ENCODE data around the gene FARS2. TPM values are rescaled to one million over a fixed set of nuclear protein-coding genes. Genes with fewer than 3 reads are reported as not detected.
"Not testable (repeated sequence)": the region's sequence is repeated elsewhere in the genome, so short reads cannot be mapped to it uniquely, and the experiment has no call there.

The FARS2 gene
- polyA plus RNA-seq, 1 of the 3 experiments (the other 2 are of a cell fraction), result 12.5 TPM

DNA sequence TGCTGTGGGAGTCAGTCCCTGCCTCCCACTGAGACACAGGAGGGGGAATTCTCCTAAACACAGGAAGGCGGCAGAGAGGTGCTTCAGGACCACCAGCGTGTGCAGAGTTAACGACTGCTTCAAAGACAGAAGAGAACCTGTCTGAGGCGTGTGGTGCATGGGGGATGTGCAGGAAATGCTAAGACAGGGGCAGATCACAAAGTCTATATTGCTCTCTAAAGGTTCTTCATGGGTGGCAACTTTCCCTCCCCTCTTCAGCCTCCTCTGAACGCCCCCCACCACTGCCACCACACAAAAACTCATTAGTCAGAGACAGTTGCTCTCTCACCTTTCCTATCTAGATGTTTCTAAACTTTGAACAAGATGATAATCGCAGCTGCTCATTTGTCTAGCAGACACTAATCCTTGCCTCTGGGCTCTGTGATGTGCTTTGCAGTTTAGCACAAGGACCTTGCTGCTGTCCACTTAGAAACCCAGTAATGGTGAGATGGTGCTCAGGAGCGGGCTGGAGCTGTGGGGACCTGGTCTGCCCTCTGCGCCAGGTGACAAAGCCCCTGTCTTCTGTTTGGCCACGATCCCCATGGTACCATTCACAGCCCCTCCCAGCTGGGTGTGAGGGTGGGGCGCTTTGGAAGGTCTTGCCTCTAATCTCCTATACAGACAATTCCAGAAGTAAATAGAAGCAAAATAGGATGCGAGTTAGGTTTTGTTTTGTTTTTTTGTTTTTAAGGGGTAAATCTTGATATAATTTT is 525.8 kb downstream of the FARS2 start:
- no peak overlapping the region for H3K4me2 ChIP-seq
- H3F3A ChIP-seq (replicated peaks; ENCODE audit: insufficient read depth), result no peaks in the 10 kb centered on the region
- H3K79me2 ChIP-seq (ENCODE audit: insufficient read depth), result no peaks in the 10 kb centered on the region
- no peak for DNase-seq
- no peaks in the 10 kb centered on the region for H3K36me3 ChIP-seq (replicated peaks in 1 of 2; ENCODE audit: control insufficient read depth in 1 of 2, insufficient read depth in 2 of 2, low read length in 1 of 2)
- H3K9ac ChIP-seq, result no peak overlapping the region
- WGBS (ENCODE audit: low lambda C conversion rate), result 53% methylated on average over 11 of the region's 11 CpGs
- POLR2A ChIA-PET, result no interaction called here
- no peaks in the 10 kb centered on the region for H3K9me2 ChIP-seq
- peaks cover 0 to 22% of the 10 kb centered on the region in 2 experiments; a peak in 1 of 4 replicates for H3K4me1 ChIP-seq (ENCODE audit: control insufficient read depth in 1 of 2, insufficient read depth in 2 of 2, low read depth in 1 of 2, low read length in 1 of 2)
- no peak overlapping the region for H3K4me3 ChIP-seq (ENCODE audit: low read depth in 2 of 2, low read length in 1 of 2)
- H3K27me3 ChIP-seq (ENCODE audit: insufficient read depth), result no peaks in the 10 kb centered on the region
- H3K27ac ChIP-seq (ENCODE audit: low read depth in 2 of 2, low read length in 1 of 2), result no peak overlapping the region
- no peak overlapping the region for H2AFZ ChIP-seq (ENCODE audit: low read depth)
- CTCF ChIA-PET, result no interaction called here
- H3K9me3 ChIP-seq, result no peaks in the 10 kb centered on the region
- H4K20me1 ChIP-seq (ENCODE audit: insufficient read depth), result no peaks in the 10 kb centered on the region
- no peak for TF ChIP-seq MEF2A (IDR thresholded peaks at IDR 0.05; ENCODE audit: borderline replicate concordance, low read depth)
- no peak for TF ChIP-seq FOXM1 (IDR thresholded peaks at IDR 0.05; ENCODE audit: low read depth)
- no peak for TF ChIP-seq JUND (IDR thresholded peaks at IDR 0.05)
- TF ChIP-seq RCOR1 (IDR thresholded peaks at IDR 0.05; ENCODE audit: low read length), result no peak
- TF ChIP-seq, protein P1, sequence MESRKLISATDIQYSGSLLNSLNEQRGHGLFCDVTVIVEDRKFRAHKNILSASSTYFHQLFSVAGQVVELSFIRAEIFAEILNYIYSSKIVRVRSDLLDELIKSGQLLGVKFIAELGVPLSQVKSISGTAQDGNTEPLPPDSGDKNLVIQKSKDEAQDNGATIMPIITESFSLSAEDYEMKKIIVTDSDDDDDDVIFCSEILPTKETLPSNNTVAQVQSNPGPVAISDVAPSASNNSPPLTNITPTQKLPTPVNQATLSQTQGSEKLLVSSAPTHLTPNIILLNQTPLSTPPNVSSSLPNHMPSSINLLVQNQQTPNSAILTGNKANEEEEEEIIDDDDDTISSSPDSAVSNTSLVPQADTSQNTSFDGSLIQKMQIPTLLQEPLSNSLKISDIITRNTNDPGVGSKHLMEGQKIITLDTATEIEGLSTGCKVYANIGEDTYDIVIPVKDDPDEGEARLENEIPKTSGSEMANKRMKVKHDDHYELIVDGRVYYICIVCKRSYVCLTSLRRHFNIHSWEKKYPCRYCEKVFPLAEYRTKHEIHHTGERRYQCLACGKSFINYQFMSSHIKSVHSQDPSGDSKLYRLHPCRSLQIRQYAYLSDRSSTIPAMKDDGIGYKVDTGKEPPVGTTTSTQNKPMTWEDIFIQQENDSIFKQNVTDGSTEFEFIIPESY (IDR thresholded peaks at IDR 0.05; ENCODE audit: borderline replicate concordance, low read depth), result no peak
- no peak for TF ChIP-seq POLR2AphosphoS5 (IDR thresholded peaks at IDR 0.05; ENCODE audit: low read depth, low read length)
- no peak for TF ChIP-seq TCF12 (IDR thresholded peaks at IDR 0.05)

DNA sequence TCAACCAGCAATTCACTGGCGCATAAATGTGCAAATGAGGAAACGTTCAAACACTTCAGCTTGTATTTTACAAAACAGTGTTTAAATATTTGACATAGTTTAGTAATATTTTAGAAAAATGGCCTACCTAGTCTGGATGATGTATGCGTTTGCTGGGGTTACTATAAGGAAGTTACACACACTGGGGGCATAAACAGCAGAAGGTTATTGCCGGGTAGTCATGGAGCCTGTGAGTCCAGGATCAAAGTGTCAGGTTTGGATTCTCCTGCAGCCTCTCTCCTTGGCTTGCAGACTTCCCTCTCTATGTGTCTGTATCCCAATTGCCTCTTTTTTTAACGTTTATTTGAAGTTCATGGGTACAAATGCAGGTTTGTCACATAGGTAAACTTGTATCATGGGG is 528.1 kb downstream of the FARS2 start:
- H3K9me2 ChIP-seq, CTCF ChIA-PET, POLR2A ChIA-PET: not testable (repeated sequence)

DNA sequence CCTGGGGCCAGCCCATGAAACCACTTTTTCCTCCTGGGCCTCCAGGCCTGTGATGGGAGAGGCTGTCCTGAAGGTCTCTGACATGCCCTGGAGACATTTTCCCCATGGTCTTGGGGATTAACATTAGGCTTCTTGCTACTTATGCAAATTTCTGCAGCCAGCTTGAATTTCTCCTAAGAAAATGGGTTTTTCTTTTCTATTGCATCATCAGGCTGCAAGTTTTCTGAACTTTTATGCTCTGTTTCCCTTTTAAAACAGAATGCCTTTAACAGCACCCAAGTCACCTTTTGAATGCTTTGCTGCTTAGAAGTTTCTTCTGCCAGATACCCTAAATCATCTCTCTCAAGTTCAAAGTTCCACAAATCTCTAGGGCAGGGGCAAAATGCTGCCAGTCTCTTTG is 535.2 kb downstream of the FARS2 start:
- H3K27me3 ChIP-seq (ENCODE audit: insufficient read depth); H3K79me2 ChIP-seq (ENCODE audit: insufficient read depth); H3K4me2 ChIP-seq; CTCF ChIA-PET; H3K9me2 ChIP-seq; DNase-seq; H3K9me3 ChIP-seq; H2AFZ ChIP-seq (ENCODE audit: low read depth); H4K20me1 ChIP-seq (ENCODE audit: insufficient read depth); H3K4me3 ChIP-seq (ENCODE audit: low read depth in 2 of 2, low read length in 1 of 2); H3K9ac ChIP-seq; POLR2A ChIA-PET; H3F3A ChIP-seq (replicated peaks; ENCODE audit: insufficient read depth); H3K27ac ChIP-seq (ENCODE audit: low read depth in 2 of 2, low read length in 1 of 2); H3K36me3 ChIP-seq (replicated peaks in 1 of 2; ENCODE audit: control insufficient read depth in 1 of 2, insufficient read depth in 2 of 2, low read length in 1 of 2); H3K4me1 ChIP-seq (ENCODE audit: control insufficient read depth in 1 of 2, insufficient read depth in 2 of 2, low read depth in 1 of 2, low read length in 1 of 2): not testable (repeated sequence)

More for the DNA sequence above, 528.1 kb downstream of the FARS2 start:
- H3K9me3 ChIP-seq; H3K9ac ChIP-seq; H2AFZ ChIP-seq (ENCODE audit: low read depth); H3K4me1 ChIP-seq (ENCODE audit: control insufficient read depth in 1 of 2, insufficient read depth in 2 of 2, low read depth in 1 of 2, low read length in 1 of 2); H3K4me3 ChIP-seq (ENCODE audit: low read depth in 2 of 2, low read length in 1 of 2); H4K20me1 ChIP-seq (ENCODE audit: insufficient read depth); H3K27ac ChIP-seq (ENCODE audit: low read depth in 2 of 2, low read length in 1 of 2); H3F3A ChIP-seq (replicated peaks; ENCODE audit: insufficient read depth); H3K27me3 ChIP-seq (ENCODE audit: insufficient read depth); H3K36me3 ChIP-seq (replicated peaks in 1 of 2; ENCODE audit: control insufficient read depth in 1 of 2, insufficient read depth in 2 of 2, low read length in 1 of 2); DNase-seq; H3K4me2 ChIP-seq; H3K79me2 ChIP-seq (ENCODE audit: insufficient read depth): not testable (repeated sequence)
- WGBS (ENCODE audit: low lambda C conversion rate), result 72% methylated on average over 5 of the region's 5 CpGs

DNA sequence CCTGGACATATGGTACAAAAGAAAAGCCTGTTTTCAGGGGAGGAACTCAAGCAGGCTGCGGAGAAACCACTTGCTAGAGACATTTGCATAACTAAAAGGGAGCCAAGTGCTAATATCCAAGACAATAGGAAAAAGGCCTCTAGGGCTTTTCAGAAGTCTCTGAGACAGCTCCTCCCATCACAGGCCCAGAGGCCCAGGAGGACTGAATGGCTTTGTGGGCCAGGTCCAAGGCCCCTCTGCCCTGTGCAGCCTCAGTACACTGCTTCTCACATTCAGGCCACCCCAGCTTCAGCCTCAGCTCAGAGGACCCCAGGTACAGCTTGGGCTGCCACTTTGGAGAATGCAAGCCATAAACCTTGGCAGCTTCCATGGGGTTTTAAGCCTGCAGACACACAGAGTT is 545.1 kb downstream of the FARS2 start:
- H3K27ac ChIP-seq (ENCODE audit: low read depth in 2 of 2, low read length in 1 of 2); H3F3A ChIP-seq (replicated peaks; ENCODE audit: insufficient read depth); H3K79me2 ChIP-seq (ENCODE audit: insufficient read depth); H4K20me1 ChIP-seq (ENCODE audit: insufficient read depth); CTCF ChIA-PET; H2AFZ ChIP-seq (ENCODE audit: low read depth); H3K4me1 ChIP-seq (ENCODE audit: control insufficient read depth in 1 of 2, insufficient read depth in 2 of 2, low read depth in 1 of 2, low read length in 1 of 2); H3K36me3 ChIP-seq (replicated peaks in 1 of 2; ENCODE audit: control insufficient read depth in 1 of 2, insufficient read depth in 2 of 2, low read length in 1 of 2); DNase-seq; H3K9me3 ChIP-seq; POLR2A ChIA-PET; H3K4me2 ChIP-seq; H3K9ac ChIP-seq; H3K9me2 ChIP-seq; H3K4me3 ChIP-seq (ENCODE audit: low read depth in 2 of 2, low read length in 1 of 2); H3K27me3 ChIP-seq (ENCODE audit: insufficient read depth): not testable (repeated sequence)
- 45% methylated on average over 1 of the region's 1 CpG for whole genome bisulfite sequencing (ENCODE audit: low lambda C conversion rate)
